Measurements from ENCODE around the gene ARL13B.

- TF ChIP-seq CHD2 (IDR thresholded peaks at IDR 0.05; ENCODE audit: borderline replicate concordance, low read depth, low read length), result no peak
- no peak for TF ChIP-seq POLR2AphosphoS5 (IDR thresholded peaks at IDR 0.05; ENCODE audit: low read length)
- no peak for TF ChIP-seq TCF7 (IDR thresholded peaks at IDR 0.05; ENCODE audit: borderline replicate concordance)
- peak; percentile 78 to 90 (median 84) for TF ChIP-seq CTCF (IDR thresholded peaks at IDR 0.05 in 2 of 3, conservative IDR thresholded peaks at IDR 0.05 in 1 of 3; ENCODE audit: control insufficient read depth in 2 of 3, extremely low read depth in 1 of 3, insufficient read depth in 1 of 3, low read depth in 3 of 3, low read length in 3 of 3)
- TF ChIP-seq EZH2 (IDR thresholded peaks at IDR 0.05; ENCODE audit: borderline replicate concordance, control insufficient read depth, low read depth, low read length), result no peak
- no peak for TF ChIP-seq DPF2 (IDR thresholded peaks at IDR 0.05)
- TF ChIP-seq EP300 (IDR thresholded peaks at IDR 0.05; ENCODE audit: borderline replicate concordance in 1 of 2, control insufficient read depth in 1 of 2, low read depth in 2 of 2, low read length in 2 of 2), result no peak
- TF ChIP-seq, protein P1, sequence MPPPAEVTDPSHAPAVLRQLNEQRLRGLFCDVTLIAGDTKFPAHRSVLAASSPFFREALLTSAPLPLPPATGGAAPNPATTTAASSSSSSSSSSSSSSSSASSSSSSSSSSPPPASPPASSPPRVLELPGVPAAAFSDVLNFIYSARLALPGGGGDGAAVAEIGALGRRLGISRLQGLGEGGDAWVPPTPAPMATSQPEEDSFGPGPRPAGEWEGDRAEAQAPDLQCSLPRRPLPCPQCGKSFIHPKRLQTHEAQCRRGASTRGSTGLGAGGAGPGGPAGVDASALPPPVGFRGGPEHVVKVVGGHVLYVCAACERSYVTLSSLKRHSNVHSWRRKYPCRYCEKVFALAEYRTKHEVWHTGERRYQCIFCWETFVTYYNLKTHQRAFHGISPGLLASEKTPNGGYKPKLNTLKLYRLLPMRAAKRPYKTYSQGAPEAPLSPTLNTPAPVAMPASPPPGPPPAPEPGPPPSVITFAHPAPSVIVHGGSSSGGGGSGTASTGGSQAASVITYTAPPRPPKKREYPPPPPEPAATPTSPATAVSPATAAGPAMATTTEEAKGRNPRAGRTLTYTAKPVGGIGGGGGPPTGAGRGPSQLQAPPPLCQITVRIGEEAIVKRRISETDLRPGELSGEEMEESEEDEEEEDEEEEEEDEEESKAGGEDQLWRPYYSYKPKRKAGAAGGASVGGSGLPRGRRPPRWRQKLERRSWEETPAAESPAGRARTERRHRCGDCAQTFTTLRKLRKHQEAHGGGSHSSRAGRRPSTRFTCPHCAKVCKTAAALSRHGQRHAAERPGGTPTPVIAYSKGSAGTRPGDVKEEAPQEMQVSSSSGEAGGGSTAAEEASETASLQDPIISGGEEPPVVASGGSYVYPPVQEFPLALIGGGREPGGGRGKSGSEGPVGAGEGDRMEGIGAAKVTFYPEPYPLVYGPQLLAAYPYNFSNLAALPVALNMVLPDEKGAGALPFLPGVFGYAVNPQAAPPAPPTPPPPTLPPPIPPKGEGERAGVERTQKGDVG (CRISPR knock-in tag; IDR thresholded peaks at IDR 0.05), result no peak
- TF ChIP-seq NFYB (IDR thresholded peaks at IDR 0.05; ENCODE audit: insufficient read depth, low read depth, low read length), result no peak
- no peak for TF ChIP-seq POLR2A (IDR thresholded peaks at IDR 0.05; ENCODE audit: low read depth, low read length)
- no peak for TF ChIP-seq CBFB (IDR thresholded peaks at IDR 0.05; ENCODE audit: low read depth)
- no peak for TF ChIP-seq MAX (IDR thresholded peaks at IDR 0.05; ENCODE audit: low read depth, low read length)
- no peak for TF ChIP-seq ESRRA (IDR thresholded peaks at IDR 0.05; ENCODE audit: low read length)
- no peak for TF ChIP-seq NRF1 (conservative IDR thresholded peaks at IDR 0.05; ENCODE audit: low read depth, low read length)
These were observed 24.5 kb downstream of the ARL13B start for GRCh38 chr3:94004301-94004910.
